Left renal cortex interstitium (tissue), 4 donors: ENCODE measurements around the gene ZNF460. TPM values are rescaled to one million over a fixed set of nuclear protein-coding genes. Genes with fewer than 3 reads are reported as not detected.
A peak's percentile ranks its signal among the peaks of the same experiment; 100 is the strongest.
"Not testable (repeated sequence)": the region's sequence is repeated elsewhere in the genome, so short reads cannot be mapped to it uniquely, and the experiment has no call there.

Experiments used
- DNase-seq, 4 donors: peaks; one replicate each; pipeline ENCODE4 v3.0.0-alpha.2; 2013; ENCODE audit warnings: low read depth in 4 of 4, low spot score in 2 of 4, missing footprints in 1 of 4
- polyA plus RNA-seq, 4 donors: library from polyadenylated mRNA; unstranded; fragments of 120-200 nt; gene quantifications; one replicate each; pipeline ENCODE4 v1.2.1, GENCODE V29; 2013; ENCODE audit not compliant: insufficient read length in 4 of 4

Gene ZNF460
- 1 to 10 TPM; 1.4 to 5.5 (median 3.4) TPM for polyA plus RNA-seq

DNA sequence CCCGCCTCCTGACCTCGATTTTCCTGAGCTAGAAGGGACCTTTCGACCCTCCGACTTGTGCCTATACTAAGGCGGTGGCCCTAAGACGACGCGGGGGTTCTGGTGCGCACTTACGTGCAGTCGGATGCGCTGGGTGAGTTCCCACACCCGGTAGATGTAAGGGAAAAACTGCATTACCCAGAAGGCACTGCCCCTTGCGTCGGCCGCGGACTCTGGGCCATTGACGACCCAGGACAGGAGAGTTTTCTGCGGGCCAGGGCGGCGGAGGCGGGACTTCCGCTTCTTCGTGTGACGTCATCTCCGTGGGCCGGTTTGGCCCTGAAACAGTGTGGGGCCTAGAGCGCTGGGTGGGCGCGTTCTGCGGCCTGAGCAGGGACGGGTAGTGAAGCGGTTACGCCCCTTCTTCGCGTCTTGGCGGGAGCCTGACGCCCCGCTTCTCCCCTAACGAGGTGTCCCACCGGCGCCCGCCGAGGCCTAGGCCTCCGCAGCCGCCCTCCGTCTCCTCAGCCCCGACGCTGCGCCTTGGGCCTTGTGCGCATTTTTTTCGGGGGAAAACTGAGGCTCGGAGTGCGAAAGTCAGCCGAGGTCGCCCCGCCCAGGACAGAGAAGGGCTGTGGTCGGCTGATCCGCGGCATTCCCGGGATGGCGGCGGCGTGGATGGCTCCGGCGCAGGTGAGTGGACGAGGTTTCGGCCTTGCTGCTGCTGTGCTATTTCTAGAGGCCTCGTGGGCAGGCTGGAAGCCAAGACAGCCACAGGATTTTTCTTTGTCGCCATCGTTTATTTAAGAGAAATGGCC is at the start of gene ZNF460:
Gene ZNF460, plus strand, starts transcription at position 321 of the 797 bp plus-strand sequence. Its CDS starts 322 bp downstream, at position 643.
- peak; percentile 93 to 96 (median 96) for DNase-seq

DNA sequence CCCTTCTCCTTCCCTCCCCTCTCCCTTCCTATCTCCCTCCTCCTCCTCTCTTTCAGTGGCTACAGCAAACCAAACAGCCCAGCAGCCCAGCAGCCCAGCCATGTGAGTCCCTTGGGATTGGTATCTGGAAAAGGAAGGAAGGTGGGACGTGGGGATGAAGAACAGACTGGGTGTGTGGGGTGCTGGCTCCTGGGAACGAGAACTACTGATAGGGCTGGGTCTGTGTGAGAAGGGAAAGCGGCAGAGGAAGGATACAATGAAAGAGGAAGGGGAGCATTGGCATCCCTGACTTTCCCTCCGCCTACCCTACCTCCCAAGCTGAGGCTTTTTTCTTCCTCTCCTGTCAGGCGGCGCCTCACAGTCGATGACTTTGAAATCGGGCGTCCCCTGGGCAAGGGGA is 48.6 kb upstream of the ZNF460 start:
- DNase-seq = no peak

DNA sequence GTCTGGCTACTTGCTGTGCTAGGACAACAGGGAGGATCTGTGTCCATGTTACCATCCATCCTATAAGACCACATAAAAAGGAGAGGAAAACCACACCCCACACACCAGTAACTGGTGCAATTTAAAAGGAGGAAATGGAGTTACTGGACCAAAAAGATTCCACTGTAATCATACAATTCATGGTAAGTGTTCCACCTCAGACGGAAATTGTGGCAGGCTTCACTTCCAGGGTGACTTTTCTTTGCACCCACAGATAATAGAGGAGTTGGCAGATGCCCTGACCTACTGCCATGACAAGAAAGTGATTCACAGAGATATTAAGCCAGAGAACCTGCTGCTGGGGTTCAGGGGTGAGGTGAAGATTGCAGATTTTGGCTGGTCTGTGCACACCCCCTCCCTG is 47.1 kb upstream of the ZNF460 start:
- no peak for DNase-seq

- no peak for DNase-seq
Measured at GRCh38 chr19:57239982-57240310, 40.3 kb upstream of the ZNF460 start.

GRCh38 chr19:57240311-57241090 is 39.8 kb upstream of the ZNF460 start, which contains the start of gene ZNF805:
TSS of gene ZNF805 (plus strand) at chr19:57240632. CDS start at chr19:57240892, 260 bp downstream.
- peak; percentile 76 to 94 (median 88) for DNase-seq

DNA sequence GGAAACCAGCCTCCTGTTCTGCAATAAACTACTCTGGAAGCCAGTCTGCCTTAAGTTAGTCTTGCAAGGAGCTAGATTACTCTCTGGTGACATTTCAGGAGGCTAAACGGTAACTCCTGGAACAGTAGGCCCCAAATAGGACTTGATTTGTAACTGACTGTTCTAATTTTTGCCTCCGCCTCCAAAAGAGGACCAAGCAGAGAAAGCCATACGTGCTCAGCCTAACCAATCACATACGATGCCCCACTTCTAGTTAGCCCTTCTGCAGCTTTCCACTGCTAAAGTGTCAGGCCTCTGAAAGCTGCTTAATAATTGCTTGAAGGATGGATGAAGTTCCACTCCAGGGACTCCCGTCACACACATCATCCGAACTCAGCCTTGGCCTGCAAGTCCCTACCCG is 39.1 kb upstream of the ZNF460 start:
- DNase-seq = peak in 1 of 4 donors; percentile 1

DNA sequence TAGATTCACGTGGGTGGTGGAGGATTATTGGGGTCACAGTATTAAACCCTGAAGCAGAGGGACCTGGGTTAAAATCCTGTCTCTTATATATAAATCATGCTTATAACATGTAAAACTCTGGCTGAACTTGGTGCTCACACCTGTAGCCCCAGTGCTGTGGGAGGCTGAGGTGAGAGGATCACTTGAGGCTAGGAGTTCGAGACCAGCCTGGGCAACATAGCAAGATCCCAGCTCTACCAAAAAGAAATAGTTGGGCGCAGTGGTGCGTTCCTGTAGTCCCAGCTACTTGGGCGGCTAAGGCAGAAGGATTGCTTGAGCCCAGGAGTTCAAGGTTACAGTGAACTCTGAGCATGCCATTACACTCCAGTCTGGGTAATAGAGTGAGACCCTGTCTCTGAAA is 37.5 kb upstream of the ZNF460 start:
- no peak for DNase-seq

DNA sequence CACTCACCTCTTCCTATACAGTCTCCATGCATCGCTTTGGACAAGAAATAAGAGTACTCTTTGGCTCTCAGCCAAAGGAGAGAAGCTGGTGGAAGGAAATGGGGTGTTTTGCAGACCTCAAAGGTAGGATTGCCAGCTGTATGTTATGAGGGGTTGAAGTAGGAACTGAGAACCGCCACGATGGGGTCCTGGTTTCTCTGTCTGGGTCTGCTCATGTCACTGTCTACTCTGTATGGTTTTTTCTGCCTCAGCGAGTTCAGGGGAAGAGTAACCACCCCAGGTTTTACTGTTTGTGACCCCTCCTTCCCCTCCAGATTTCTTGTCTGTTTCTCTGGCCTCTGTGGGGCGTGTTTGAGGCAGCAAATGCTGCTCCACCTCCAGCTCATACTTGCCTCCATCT is 35.8 kb upstream of the ZNF460 start:
- no peak for DNase-seq

GRCh38 chr19:57245066-57245465 is 35.2 kb upstream of the ZNF460 start:
- DNase-seq = no peak

DNA sequence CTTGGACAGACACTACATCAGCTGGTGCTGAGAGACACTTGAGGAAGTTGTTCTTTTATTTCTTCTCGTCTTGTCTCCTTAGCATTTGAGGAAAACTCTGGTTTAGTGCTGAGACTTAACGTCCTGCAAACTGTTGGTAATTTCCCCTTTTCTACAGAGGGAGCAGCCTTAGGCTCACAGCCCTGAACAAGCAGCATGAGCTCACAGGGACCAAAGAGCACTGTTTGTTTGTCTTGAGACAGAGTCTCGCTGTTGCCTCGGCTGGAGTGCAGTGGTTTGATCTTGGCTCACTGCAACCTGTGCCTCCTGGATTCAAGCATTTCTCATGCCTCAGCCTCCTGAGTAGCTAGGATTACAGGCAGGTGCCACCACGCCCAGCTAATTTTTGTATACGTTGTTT is 34.3 kb upstream of the ZNF460 start:
- no peak for DNase-seq

DNA sequence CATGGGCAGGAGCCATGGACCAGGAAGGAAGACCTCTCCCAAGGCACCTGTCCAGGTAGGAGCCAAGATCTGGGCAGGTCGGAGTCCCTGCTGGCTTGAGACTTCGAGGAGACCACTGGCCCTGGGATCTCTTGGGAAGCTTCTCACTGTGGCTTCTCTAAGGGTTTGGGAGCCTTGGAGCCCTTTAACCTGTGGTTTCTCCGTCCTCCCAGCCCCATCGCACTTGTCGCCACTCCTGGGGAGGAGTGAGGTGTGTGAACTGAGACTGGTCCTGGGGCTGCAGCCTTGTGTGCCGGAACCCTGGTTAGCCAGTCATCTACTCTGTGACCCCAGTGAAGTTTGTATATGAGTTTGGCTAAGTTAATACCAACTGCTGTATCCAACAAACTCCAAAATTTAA is 31.6 kb upstream of the ZNF460 start:
- DNase-seq = no peak

DNA sequence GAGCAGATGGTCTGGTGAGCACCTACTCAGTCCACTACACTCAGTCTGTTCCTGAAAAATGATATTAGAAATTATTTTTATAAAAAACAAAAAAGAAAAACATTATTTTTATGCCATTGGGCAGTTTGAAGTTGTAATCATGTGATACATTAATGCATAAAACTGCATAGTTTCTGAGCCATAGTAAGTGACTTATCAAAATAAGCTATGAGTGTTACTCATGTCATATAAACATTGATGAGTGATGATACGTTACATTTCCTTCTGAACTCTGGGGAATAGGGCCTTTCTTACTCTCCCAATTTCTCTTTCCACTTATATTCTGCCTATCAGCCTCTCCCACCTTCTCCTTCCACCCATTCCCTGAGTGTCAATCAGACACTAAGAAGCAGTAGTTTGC is 31.0 kb upstream of the ZNF460 start:
- no peak for DNase-seq

- not testable (repeated sequence) for DNase-seq
Measured at GRCh38 chr19:57253767-57254166, 26.5 kb upstream of the ZNF460 start.

GRCh38 chr19:57262044-57262443 is 18.2 kb upstream of the ZNF460 start:
- no peak for DNase-seq

DNA sequence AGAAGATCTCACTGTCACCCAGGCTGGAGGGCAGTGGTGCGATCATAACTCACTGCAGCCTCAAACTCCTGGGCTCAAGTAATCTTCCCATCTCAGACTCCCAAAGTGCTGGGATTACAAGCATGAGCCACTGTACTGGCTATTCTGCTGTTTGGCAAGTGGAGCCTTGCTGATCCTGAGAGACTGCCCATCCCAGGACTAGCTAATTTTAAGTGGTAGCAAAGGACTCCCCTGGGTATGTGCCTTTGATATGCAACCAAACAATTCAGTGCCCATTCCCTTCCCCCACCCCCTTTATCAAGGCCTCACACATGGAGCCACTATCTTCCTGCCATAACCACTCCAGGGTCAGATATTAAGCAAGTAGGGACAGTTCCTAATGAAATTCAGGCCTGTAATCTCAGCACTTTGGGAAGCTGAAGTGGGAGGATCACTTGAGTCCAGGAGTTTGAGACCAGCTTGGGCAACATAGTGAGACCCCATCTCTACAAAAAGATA is 17.0 kb upstream of the ZNF460 start:
- no peak for DNase-seq

DNA sequence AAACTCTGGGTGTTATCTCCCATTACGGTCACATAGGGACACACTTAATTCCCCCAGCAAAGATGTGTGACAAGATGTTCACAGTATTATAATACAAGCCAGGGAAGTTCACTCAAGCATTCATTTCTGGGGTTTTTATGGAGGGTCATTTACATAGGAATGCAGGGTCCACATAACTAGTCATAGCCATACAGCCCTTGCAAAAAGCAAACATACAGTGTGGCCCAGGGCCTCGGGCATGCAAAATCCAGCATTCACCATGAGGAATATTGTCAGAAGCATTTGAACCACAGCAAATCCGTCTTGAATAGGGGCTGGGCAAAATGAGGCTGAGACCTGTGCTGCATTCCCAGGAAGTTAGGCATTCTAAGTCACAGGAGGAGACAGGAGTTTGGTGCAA is 13.0 kb upstream of the ZNF460 start:
- DNase-seq = no peak

DNA sequence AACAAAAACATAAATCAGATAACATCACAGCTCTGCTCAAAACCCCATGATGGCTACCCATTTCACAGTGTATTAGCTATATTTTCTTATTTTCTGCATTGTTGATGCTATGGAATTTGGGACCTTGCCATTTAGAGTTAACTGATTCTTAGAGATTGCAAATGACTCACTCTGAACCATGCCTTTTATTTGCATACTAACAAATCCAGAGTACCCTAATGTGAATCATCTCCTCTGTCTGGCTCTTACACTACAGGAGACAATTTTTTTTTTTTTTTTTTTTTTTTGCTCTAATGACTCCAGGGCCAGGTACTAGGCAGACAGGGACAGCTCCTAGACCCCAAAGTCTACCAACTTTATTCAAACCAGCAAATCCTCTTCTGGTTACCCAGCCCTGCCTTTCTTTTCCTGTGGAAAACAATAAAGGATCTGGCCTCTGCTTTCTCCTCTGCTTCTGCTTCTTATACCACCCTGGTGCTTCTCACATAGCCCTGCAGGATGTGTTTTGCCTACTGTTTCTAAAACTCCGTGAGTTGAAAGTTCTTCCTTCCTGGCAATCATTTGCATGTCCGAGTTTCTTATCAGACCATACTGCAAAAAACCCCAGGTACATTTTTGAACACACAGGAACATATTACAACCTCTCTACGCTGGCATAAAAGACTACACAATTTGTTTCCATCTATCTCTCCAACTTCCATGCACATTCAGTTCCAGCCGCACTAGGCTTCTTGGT is 10.6 kb upstream of the ZNF460 start:
- no peak for DNase-seq

GRCh38 chr19:57271280-57271679 is 9.0 kb upstream of the ZNF460 start:
- no peak for DNase-seq

GRCh38 chr19:57273014-57273413 is 7.3 kb upstream of the ZNF460 start:
- no peak for DNase-seq

DNA sequence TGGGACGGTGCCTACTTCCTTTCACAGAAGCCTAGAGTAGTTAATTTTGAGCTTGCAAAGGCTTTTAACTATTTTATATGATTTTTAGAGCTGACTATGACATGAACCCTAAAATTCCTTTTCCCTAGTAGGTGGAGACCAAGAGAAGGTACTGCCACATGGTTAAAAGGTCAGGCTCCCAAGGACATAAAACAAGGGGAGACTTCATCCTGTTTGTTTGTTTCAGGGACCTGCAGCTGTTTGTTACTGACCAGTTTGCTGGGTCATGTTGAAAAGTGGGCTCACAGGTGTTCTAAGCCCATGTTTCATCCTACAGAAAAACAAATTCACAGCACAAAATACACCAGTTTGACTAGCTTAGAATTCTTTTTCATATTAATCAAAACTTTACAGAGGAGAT is 3.9 kb upstream of the ZNF460 start:
- DNase-seq = no peak

DNA sequence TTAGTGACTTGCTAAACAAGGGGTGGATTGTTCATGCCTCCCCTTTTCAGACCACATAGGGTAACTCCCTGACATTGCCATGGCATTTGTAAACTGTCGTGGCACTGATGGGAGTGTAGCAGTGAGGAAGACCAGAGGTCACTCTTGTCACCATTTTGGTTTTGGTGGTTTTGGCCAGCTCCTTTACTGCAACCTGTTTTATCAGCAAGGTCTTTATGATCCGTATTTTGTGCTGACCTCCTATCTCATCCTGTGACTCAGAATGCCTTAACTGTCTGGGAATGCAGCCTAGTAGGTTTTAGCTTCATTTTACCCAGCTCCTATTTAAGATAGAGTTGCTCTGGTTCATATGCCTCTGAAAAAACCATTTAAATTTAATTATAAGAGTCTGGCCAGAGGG is 1.8 kb upstream of the ZNF460 start:
- DNase-seq = not testable (repeated sequence)
